HG02852 (cell line): Measurements from ENCODE around the gene FKBP11.

Source experiments
- ATAC-seq: cut with Tn5 transposase; IDR thresholded peaks from one replicate; pipeline ENCODE4 v1.9.1; 2021; ENCODE audit warnings: mild to moderate bottlenecking, moderate library complexity; ENCODE audit not compliant: unreplicated experiment

Gene FKBP11

GRCh38 chr12:48956279-48957140 is 31.2 kb upstream of the FKBP11 start:
- peak; percentile 19 for ATAC-seq

GRCh38 chr12:48954841-48955501 is 29.7 kb upstream of the FKBP11 start:
- ATAC-seq: no peak

GRCh38 chr12:48954061-48954460 is 28.8 kb upstream of the FKBP11 start:
- ATAC-seq: no peak

- no peak for ATAC-seq
Measured at GRCh38 chr12:48952691-48953090, 27.4 kb upstream of the FKBP11 start.

- ATAC-seq: no peak
Measured at GRCh38 chr12:48947727-48948126, 22.4 kb upstream of the FKBP11 start.

- ATAC-seq: no peak
Measured at GRCh38 chr12:48946943-48947342, 21.7 kb upstream of the FKBP11 start.

GRCh38 chr12:48946205-48946604 is 20.9 kb upstream of the FKBP11 start:
- no peak for ATAC-seq

GRCh38 chr12:48943221-48943620 is 17.9 kb upstream of the FKBP11 start:
- ATAC-seq: no peak

GRCh38 chr12:48940181-48940580 is 14.9 kb upstream of the FKBP11 start:
- ATAC-seq: no peak

- no peak for ATAC-seq
Measured at GRCh38 chr12:48938805-48939204, 13.5 kb upstream of the FKBP11 start.

GRCh38 chr12:48937170-48937569 is 11.9 kb upstream of the FKBP11 start:
- ATAC-seq: no peak

GRCh38 chr12:48936379-48936979 is 11.2 kb upstream of the FKBP11 start:
- ATAC-seq: no peak

- ATAC-seq: no peak
Measured at GRCh38 chr12:48934312-48934706, 9.0 kb upstream of the FKBP11 start.

GRCh38 chr12:48933664-48934311 is 8.5 kb upstream of the FKBP11 start:
- ATAC-seq: no peak

GRCh38 chr12:48932878-48933277 is 7.6 kb upstream of the FKBP11 start:
- ATAC-seq: no peak

GRCh38 chr12:48930475-48930874 is 5.2 kb upstream of the FKBP11 start:
- no peak for ATAC-seq

- ATAC-seq: no peak
Measured at GRCh38 chr12:48929551-48929950, 4.3 kb upstream of the FKBP11 start.

GRCh38 chr12:48927261-48927660 is 2.0 kb upstream of the FKBP11 start:
- no peak for ATAC-seq

GRCh38 chr12:48924617-48925303 is 532 bp downstream of the FKBP11 start:
- peak; percentile 82 for ATAC-seq

- no peak for ATAC-seq
Measured at GRCh38 chr12:48923117-48923516, 2.2 kb downstream of the FKBP11 start.
